IPS-NIHi11 (cell line): ENCODE results near the gene AEBP1.

ENCODE experiments used
- DNase-seq: peaks from one replicate; pipeline ENCODE4 v3.0.0; 2012; ENCODE audit warnings: mixed read lengths, low spot score

Gene AEBP1

GRCh38 chr7:44066494-44067063 is 37.6 kb upstream of the AEBP1 start:
- DNase-seq = no peak

GRCh38 chr7:44067064-44067951 is 36.8 kb upstream of the AEBP1 start:
- no peak for DNase-seq

- DNase-seq = no peak
Observed at GRCh38 chr7:44068054-44068453, 36.1 kb upstream of the AEBP1 start.

- no peak for DNase-seq
Observed at GRCh38 chr7:44071726-44072363, 32.3 kb upstream of the AEBP1 start.

GRCh38 chr7:44072364-44073231 is 31.5 kb upstream of the AEBP1 start:
- peak; percentile 84 for DNase-seq

GRCh38 chr7:44073664-44074348 is 30.3 kb upstream of the AEBP1 start:
- peak; percentile 46 for DNase-seq

GRCh38 chr7:44074349-44074695 is 29.8 kb upstream of the AEBP1 start:
- DNase-seq = peak; percentile 9

GRCh38 chr7:44075296-44076075 is 28.7 kb upstream of the AEBP1 start:
- DNase-seq = no peak

- no peak for DNase-seq
Observed at GRCh38 chr7:44076101-44076895, 27.8 kb upstream of the AEBP1 start.

- DNase-seq = no peak
Observed at GRCh38 chr7:44077061-44077460, 27.1 kb upstream of the AEBP1 start.

- DNase-seq = no peak
Observed at GRCh38 chr7:44077681-44078091, 26.5 kb upstream of the AEBP1 start.

GRCh38 chr7:44078521-44078920 is 25.6 kb upstream of the AEBP1 start:
- no peak for DNase-seq

- DNase-seq = no peak
Observed at GRCh38 chr7:44079331-44080021, 24.7 kb upstream of the AEBP1 start.

GRCh38 chr7:44080118-44080517 is 24.0 kb upstream of the AEBP1 start:
- DNase-seq = no peak

- no peak for DNase-seq
Observed at GRCh38 chr7:44080686-44081265, 23.4 kb upstream of the AEBP1 start.

GRCh38 chr7:44081266-44081748 is 22.8 kb upstream of the AEBP1 start:
- no peak for DNase-seq

- peak; percentile 99 for DNase-seq
Observed at GRCh38 chr7:44082541-44083207, 21.5 kb upstream of the AEBP1 start.

GRCh38 chr7:44083796-44084195 is 20.3 kb upstream of the AEBP1 start:
- DNase-seq = no peak
